ENCODE data around the gene H2BK1.

H2BK1 gene

DNA sequence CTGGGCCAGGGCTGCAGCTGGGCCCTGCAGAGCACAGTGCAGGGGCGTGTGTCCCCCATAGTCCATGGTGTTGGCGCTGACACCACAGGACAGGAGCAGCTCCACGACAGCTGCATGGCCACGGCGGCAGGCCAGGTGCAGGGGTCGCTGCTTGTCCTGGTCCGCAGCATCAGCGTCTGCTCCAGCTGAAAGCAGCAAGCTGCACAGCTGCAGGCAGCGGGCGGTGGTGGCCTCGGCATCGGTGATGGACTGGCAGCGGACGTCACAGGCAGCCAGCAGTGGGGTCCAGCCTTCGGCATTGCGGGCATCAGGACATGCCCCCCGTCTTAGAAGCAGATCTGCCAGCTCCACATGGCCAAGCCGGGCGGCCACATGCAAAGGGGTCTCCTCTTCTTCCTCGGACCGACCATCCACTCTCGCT lies 29.3 kb downstream of the H2BK1 start:
- H3K27ac ChIP-seq, result no peak overlapping the region
- TF ChIP-seq ZFX (IDR thresholded peaks at IDR 0.05), result no peak
- TF ChIP-seq, protein P1, sequence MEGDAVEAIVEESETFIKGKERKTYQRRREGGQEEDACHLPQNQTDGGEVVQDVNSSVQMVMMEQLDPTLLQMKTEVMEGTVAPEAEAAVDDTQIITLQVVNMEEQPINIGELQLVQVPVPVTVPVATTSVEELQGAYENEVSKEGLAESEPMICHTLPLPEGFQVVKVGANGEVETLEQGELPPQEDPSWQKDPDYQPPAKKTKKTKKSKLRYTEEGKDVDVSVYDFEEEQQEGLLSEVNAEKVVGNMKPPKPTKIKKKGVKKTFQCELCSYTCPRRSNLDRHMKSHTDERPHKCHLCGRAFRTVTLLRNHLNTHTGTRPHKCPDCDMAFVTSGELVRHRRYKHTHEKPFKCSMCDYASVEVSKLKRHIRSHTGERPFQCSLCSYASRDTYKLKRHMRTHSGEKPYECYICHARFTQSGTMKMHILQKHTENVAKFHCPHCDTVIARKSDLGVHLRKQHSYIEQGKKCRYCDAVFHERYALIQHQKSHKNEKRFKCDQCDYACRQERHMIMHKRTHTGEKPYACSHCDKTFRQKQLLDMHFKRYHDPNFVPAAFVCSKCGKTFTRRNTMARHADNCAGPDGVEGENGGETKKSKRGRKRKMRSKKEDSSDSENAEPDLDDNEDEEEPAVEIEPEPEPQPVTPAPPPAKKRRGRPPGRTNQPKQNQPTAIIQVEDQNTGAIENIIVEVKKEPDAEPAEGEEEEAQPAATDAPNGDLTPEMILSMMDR (conservative IDR thresholded peaks at IDR 0.05), result no peak

DNA sequence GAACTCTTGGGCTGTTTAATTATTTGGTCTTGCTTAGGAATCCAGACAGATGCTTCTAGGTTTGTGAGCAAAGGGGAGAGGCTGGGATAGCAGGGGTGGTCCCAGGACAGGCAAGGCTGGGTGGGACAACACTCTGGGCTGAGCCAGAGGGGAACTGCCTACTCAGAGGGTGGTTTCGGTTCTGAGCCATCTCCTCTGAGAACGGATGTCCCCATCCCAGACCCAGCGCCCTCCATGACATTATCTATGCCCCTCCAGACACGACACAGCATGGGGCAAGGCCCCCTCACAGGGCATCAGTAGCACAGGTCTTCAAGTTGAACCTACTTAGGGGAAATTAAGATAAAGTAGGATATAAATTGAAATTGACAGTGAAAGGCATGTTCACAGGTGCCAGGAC lies 30.3 kb downstream of the H2BK1 start:
- TF ChIP-seq, protein P1 (conservative IDR thresholded peaks at IDR 0.05), result no peak
- no peak for TF ChIP-seq ZFX (IDR thresholded peaks at IDR 0.05)
- no peak overlapping the region for H3K27ac ChIP-seq

- TF ChIP-seq, protein P1 (conservative IDR thresholded peaks at IDR 0.05), result no peak
- TF ChIP-seq ZFX (IDR thresholded peaks at IDR 0.05), result no peak
- no peak overlapping the region for H3K27ac ChIP-seq
These were observed 30.9 kb downstream of the H2BK1 start for GRCh38 chr7:151179287-151179860.

DNA sequence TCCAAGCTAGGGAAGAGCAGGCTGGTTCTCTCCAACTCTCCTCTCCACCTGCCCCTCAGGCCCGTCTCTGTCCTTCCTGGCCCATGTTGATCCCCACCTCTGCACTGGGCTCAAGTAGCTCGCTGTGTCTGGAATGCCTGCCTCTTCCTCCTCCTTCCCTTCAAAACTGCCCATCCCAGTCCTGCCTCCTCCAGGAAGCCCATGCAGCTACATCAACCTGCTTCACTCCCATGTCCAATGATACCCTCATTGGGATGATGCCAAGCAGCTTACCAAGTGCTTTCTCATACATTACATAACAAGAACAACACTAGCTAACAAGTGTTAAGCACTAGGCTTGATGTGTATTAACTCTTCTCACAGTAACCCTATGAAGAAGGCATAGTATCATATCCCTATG lies 31.5 kb downstream of the H2BK1 start:
- no peak overlapping the region for H3K27ac ChIP-seq
- no peak for TF ChIP-seq ZFX (IDR thresholded peaks at IDR 0.05)
- TF ChIP-seq, protein P1 (conservative IDR thresholded peaks at IDR 0.05), result no peak

DNA sequence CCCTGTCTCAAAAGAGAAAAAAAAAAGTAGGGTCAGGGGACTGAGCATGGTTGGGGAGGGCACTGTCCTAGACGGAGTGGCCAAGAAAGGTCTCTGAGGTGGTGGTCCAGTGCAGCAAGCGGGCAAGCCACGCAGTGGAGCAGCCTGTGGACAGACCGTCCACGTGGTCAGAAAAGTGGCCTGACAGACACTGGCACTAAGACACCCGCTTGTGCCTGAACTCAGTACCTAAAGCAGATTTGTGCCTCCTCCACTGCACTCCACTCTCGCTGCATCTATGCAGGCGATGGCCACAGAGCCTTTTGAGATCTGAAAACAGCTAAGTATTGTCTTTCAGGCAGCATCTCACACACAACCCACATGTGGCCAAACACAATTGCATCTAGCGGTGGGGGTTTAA lies 32.1 kb downstream of the H2BK1 start:
- H3K27ac ChIP-seq, result no peak overlapping the region
- TF ChIP-seq, protein P1 (conservative IDR thresholded peaks at IDR 0.05), result no peak
- no peak for TF ChIP-seq ZFX (IDR thresholded peaks at IDR 0.05)

- no peak overlapping the region for H3K27ac ChIP-seq
- TF ChIP-seq ZFX (IDR thresholded peaks at IDR 0.05), result no peak
- TF ChIP-seq, protein P1 (conservative IDR thresholded peaks at IDR 0.05), result no peak
These were observed 33.0 kb downstream of the H2BK1 start for GRCh38 chr7:151177310-151177709.

DNA sequence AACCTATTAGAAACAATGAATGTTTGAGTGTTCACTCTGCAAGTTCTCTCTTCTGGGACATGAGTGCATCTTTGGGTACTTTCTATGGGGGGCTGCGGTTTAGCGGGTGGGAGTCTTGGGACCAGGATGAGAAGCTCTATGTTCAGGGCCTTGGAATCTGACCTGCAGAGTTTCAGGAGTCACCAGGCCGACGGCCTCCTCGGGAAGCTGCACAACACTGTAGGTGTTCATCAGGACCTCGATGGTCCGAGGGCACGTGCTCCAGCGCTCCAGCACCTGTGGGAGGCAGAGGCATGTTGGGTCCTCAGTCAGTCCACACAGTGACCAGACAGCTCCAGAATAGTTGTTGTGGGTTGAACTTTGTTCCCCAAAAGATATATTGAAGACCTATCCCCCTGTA lies 33.9 kb downstream of the H2BK1 start:
- H3K27ac ChIP-seq, result no peak overlapping the region
- no peak for TF ChIP-seq ZFX (IDR thresholded peaks at IDR 0.05)
- TF ChIP-seq, protein P1 (conservative IDR thresholded peaks at IDR 0.05), result no peak
